Stimulated activated CD4-positive, alpha-beta T cell treated with anti-CD3 and anti-CD28 coated beads, TNF-alpha, amount 100 ng/mL, for 48 hours (primary cell): Measurements from ENCODE around the gene NAV2.

Experiments used
- DNase-seq, 3 donors: peaks; one replicate each; pipeline ENCODE4 v3.0.0-alpha.2; 2020; ENCODE audit warnings: low read depth in 3 of 3

NAV2 gene

DNA sequence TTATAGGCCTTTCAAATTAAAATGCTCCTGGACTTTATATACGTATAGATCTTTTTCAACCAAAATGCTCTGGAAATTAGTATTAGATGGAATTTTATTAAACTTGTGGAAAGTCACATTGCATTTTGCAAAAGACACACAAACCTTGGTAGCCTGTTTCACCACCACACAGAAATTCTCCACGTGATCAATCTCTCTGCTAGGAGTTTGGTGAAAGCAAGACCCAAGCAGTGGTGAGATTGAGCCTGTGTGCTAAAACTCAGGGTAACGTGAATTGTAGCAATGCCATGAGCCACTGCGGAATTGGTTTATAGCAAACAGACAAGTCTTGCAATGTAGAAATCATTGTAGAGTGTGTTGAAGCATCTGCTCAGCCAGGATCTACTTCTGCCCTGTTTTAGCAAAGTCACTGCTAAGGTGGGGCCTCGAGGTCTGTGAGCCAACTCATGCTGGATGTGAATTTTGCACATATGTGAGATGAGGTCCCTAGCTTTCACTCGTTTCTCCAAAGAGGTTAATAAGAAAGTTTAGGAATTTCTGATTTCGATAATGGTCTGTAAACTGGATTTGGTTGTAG is 262.9 kb downstream of the NAV2 start:
- no peak for DNase-seq

DNA sequence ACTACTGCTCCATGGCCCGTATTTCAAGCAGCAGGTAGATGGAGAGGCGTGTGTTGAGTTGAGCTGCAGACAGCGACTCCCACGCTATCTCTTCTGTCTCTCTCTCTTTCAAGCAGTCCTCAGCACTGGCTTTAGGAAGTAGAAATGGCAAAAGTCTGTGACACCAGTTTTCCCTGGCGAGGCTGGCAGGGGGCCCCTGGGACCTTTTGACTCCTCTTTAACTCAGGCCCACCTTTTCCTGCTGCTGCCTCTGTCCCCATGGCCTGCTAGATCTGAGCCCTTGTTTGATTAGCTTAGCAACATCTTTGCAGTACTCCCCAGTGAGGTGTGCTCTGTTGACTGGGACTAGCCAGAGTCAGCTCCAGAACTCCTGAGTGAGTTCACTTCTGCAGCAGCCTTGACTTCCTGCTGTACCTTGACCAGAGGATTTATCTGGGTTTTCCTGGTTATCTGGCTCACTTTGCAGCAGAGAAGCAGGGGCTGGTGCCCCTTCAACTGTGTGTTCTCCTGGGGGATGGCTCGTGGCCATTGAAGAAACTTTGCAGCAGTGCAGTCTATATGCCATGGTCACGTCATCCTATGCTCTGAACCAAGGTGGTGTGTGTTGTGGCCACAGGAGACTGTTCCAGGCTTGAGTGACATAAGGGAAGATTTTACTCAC is 263.8 kb downstream of the NAV2 start:
- DNase-seq, result no peak

DNA sequence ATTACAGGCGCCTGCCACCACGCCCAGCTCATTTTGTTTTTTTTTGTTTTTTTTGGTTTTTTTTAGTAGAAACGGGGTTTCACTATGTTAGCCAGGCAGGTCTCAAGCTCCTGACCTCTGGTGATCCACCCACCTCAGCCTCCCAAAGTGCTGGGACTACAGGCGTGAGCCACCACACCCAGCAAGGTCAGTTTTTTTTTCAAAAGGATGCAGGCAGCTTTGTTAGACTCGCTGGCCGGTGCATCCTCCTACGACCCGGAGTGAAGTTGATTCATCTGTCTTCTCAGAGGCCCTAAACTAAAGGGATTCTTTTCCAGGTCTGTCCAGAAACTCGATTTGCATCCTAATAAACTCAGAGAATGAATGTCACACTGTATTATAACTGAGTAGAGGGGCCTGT is 265.3 kb downstream of the NAV2 start:
- no peak for DNase-seq

DNA sequence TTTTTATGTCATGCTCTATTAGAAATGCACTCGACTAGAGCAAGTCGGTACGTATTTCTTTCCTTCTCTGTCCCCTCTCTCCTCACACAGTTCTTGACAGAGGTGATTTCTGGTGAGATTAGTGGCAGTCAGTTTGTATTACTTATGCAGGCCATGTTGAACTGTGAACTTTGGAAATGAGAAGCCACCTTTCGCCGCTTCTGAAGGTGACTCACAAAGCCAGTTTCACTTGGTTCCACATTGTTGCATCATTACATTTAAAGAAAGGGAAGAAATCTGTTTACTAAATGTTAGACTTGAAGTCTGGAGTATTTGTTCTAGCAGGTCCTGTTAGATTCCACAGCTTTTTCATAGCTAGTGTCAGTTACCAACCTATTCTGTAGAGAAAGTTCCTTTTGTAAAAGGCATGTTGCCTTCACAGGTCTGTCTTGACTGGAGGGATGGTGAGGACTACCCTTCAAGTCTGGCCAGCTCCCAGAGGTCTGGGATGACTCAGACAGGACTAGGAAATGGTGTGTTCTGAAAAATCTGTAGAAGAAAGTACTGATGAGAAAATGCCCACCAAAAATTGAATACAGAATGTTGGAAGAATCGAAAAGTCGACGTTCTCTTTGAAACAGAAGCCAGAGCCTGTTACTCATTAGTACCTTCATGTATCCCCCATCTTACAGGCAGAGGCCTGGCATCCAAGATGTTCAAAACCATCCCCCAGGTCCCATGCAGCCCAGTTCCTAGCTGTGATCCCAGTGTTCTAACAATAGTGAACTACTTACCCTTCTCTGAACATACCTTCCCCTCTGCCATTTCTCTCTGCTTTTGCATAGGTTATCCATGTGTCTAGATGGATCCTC is 266.3 kb downstream of the NAV2 start:
- no peak for DNase-seq

DNA sequence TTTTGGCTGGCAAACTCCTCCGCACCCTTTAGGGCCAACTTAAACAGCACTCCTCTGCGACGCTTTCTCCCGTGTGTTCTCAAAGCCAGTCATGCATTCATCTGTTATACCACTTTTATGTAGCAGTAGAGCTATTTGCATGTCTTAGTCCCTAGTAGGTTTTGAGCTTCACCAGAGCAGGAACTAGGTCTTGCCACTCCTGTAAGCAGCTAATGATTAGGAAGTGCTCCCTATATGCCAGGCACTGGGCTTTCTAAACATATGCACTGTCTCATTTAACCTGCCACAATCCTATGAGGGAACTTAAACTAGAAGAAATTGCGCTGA is 266.8 kb downstream of the NAV2 start:
- no peak for DNase-seq

DNA sequence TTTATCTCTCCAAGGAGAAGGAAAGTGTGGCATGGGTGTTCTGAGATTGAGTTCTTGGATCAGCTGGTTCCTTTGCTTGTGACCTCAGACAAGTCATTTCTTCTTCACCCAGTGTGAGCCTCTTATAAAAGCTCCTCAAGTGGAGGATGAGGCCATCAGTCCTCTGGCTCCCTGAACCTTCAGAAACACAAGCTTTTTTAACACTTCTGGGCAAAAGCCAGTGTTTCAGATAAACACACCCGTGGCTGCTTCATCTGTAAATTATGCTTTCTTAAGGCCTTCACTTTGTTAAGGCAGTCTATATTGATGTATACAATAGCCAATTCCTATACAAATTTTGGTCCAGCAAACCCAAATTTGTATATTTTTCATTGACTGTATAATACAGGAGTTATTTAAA is 267.8 kb downstream of the NAV2 start:
- no peak for DNase-seq

DNA sequence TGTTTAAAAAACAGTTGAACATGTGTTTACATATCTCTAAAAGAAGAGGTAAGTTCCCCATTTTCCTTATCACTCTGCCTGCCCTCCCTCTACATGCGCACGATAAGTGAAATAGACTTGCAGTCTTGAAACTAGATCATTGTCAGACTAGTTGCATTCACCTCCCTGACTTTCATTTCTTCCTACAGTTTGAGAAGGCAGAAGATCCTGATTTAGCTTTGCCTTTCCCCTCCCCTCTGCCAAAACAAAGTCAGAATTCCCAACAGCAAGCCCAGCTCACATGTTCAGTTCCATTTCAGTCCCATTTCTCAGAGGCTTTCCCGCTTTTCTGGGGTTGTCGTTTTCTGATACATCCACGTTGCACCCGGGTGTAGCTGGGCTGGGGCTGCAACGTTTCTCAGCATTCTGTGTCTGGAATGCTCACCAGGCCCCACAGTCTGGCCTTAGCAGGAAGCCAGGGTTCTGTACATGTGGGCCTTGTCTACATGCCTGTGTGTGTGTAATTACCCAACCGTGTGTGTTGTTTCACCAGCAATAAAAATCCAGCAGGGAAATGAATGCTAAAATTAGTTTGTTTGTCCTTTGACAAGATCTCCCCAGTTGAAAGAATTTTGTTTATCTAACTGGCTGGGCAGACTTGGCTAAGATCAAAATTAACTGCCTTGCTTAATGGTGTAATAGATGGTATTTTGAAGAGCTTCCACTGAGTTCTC is 268.5 kb downstream of the NAV2 start:
- DNase-seq, result no peak

DNA sequence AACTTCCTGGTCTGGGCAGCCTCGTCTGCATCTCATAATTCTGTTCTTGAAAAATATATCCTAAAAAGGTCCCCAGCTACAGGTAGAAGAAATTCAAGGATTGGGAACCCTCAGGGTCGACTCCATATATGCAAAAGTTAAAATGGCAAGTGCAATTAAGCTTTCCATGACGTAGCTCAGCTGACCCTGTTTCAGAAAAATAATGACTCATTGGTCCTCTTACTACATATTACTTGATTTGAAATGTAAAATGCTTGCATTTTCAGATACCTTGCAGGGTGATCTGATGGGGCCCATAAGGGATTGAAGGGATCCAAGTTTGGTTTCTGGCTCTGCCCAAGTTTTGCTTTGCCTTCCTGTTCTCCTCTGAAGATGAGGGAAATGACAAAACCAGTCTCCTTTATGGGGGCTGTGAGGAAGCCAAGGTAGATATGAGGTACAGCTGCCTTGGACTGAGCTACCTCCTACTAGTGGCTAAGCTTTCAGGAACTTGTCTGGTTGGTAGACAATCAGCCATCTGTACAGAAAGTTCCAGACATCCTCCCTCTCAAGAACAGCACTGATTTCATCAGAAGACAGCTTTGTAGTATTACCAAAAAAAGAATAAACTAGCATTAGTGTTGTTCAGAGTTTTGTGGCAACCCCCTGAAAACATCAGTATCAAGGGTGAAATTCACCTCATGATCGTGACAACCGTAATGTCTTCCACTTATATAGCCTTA is 270.3 kb downstream of the NAV2 start:
- DNase-seq, result no peak

DNA sequence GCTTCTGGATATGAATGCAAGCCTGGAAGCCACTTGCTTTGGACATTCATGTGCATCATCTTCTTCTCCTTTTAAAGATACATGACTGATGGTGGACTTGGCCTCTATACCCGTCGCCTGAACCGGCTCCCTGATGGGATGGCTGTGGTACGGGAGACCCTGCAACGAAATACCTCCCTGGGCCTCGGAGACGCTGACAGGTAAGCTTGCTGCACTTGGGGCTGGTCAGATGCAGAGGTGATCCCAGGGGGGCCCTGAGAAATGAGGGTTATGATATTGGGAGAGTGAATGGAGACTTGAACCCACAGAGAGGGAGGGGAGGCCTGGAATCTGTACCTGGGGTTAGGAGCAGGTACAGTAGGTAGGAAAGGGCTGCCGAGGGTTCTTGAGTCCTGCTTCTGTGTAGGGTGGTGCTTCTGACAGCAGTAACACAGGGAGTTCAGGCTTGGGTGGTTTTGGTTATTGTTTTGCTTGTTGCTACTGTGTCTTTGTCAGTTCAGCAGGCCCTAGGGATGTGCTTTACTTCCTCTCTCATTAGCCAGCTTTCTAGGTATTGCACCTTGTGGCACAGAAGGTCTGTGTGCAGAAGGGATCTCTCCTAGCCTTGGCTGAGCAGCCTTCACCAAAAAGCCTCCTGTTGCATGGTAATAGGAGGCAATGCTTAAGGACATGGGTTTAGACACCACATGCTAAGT is 271.6 kb downstream of the NAV2 start:
- DNase-seq, result no peak

DNA sequence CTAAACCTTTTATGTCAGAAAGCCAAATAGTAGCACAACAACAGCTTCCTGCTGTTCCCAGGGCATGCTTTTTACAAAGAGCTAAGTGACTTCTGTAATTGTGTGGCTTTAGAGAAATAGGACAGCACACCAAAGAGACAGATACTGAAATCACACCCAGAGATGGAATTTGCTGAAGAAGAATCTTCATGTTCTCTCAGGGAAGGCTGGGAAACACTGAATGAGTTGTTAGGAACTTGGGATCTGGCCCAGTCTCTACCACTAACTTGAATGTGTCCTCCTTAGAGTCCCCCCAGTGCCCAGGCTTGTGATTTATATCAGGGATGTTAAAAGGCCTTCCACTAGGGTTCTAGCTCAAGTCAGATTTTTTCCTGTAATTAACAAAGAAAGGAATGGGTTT is 272.5 kb downstream of the NAV2 start:
- DNase-seq, result no peak

DNA sequence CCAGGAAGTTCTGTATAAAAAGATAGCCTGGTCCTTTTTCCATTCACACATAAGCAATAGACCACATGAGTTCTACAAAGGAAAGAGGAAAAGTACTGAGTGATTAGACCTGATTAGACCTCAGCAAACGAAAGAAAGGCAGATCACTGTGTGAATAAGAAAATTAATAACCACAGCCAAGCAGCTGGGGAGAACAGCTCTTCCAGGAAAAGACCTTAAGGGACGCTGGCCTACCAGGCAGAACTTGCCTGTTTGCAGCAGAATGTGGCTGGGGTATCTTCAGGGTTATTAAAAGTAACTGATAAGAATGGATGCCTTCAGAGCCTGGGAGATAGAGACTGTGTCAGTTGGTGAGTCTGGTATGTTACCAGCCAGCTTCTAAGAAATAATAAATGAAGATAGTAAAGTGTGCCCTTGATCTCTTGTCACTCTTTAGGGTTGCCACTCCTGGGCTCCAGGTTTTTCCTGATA is 274.7 kb downstream of the NAV2 start:
- DNase-seq, result no peak

DNA sequence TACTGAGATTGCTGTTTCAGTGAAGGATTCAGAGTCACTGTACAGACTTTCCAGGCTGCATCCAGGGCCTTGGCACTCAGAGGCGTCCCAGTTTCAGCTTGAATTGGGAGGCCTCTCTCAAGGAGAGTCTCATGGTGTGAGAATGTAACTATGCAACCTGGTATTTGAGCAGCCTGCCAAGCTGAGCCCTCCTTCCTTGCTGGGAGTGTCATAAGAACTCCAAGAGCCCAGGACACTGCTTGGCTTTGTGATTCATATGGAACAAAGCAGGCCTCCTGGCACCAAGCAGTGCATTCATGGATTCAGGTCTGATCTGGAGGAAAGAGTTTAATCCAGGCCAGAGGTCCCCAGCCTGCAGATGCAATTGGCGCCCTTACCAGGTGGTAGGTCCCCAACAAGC is 276.0 kb downstream of the NAV2 start:
- no peak for DNase-seq

DNA sequence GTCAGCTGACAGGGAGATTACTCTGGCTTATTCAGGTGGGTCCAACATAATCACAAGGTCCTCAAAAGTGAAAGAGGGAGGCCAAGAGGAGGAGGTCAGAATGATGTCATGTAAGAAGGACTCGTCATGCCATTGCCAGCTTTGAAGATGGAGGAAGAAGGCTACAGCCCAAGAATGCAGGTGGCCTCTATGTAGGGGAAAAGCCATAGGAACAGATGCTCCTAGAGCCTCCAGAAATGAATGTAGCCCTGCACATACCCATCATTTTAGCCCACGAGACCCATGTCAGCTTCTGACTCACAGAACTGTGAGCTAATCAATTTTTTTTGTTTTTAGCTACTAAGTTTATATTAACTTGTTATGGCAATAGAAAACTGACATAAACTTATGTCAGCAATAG is 276.6 kb downstream of the NAV2 start:
- no peak for DNase-seq

DNA sequence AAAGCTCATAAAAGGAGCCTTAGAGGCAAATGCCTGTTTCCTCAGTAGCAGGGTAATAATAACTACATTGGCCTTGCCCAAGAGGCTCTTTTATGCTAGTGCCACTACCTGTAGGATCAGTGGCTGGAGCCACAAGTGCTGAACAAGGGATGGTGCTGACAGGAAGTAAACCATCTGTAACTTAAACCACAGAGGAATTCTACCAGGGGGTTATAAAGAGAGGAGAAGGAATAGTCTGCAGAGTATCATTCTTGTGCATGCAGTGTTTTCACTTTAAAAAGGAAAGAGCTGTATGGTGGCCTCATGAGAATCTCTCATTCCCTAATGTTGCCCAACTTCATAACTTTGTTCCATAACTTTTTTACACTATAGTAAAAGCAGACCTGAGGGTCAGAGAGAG is 279.5 kb downstream of the NAV2 start:
- DNase-seq, result no peak

DNA sequence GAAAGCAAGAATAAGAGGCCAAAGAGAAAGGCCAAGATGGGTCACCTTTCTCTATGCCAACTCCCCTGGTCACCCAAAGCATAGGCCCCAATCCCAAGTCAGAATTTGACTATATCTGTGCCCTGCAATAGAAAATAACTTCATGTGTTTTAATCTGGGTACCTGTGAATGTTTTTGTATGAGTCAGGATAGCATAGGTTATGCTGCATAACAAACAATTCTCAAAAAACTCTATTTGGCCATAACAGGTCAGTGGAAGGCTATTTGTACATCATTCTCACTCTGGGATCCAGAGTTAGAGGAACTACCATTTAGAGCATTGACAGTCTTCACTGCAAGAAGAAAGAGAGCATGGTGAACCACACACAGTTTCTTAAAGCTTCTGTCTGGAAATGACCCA is 280.4 kb downstream of the NAV2 start:
- DNase-seq, result no peak

DNA sequence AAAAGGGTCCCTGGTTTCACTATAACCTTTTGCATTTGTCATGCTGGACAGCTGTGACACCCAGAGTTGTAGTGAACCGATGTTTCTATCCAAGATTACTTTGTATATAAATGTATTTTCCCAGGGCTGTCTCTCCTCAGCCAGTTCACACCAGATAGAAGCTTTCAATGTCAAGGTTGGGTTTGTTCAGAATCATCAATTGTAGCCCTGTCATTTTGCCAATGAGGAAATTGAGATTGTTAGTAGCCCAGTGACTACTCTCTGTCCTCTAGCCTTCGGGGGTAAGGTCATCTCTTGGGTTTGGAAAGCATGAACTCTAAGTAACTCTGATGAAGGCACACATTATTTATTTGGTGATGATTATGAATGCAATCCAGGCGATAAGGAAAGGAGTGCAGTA is 282.0 kb downstream of the NAV2 start:
- no peak for DNase-seq

DNA sequence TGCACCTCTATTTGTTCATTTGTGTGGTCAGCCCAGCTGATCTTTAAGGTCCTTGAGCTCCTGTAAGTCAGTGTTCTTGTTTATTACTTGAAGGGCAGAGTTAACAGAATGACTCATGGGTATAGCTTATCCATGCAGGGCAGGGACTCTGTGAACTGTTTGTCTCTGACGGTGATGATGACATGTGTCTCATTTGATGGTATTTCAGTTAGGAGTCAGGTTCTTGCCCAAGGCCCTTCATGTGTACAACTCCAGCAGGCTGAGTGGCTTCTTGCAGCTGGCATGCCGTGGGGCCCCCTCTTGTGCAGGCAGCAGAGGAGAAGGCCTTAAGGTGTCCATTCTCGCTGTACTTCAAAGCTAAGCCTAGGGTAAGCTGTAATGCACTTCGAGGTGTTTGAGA is 282.5 kb downstream of the NAV2 start:
- no peak for DNase-seq

DNA sequence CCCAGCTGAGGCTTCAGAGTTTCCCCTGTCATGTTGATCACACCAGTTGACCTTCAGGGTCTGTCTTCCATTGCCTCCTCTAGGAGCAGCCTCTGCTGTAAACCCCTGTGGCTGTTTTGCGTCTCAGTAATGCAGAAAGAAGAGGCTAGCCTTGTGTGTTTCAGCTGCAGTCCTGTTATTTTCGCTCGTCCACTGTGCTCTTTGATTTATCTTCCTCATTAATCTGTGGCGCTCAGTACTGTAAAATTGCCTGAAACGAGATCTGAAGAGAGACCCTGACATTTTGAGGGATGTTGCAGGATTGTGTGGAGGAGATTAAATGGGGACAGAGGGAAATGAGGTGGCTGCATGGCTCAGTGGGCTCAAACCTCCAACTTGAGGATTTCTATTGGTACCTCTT is 283.9 kb downstream of the NAV2 start:
- DNase-seq, result no peak

DNA sequence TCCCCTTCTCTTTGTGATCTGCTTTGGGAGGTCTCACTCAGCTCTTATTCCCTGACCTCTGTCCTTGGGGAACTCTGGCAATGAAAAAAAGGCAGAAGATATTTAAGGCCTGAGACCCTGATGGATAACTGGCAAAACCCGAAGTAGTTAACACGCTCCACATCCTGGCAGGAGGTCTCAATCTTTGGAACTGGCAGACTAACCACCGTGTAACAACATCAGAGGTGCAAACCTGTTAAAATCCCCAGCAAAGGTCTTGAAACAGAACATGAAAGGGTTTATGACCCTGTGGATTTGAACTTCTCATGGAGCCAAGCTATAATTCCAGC is 287.3 kb downstream of the NAV2 start:
- no peak for DNase-seq

DNA sequence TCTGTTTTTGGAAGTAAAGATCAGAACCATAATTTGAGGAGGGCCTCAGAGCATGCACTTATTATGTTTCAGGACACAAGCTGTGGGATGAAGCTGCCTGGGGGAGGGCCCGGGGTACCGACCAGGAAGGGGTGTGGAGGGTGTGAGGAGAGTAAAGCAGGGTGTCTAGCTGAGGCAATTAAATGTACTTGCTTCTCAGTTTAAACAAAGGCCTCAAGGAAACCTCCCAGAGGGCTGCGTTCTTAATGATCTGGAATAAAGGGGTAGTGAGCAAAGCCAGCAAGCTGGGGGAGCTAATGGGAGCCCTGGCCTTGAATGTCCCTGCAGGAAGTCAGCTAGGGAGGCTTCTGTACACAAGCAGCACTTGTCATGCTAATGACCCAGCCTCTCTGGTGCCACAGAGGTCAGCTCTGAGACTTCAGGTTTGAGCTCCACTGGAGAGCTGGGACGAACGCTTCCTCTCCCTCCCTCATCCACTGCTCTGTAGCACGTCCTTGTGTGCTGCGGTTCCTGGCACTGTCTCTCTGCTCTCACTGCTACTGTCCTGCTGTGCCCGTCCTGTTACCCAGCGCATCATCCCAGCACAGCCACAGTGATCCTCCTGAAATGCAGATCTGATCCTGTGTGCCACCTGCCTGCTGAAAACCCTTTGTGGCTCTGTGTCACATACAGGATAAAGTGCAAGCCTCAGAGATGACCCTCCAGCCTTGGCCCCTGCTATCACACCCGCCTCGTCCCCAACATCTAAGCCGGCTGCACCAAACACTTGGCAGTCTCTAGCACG is 287.9 kb downstream of the NAV2 start:
- no peak for DNase-seq
